Thyroid gland (tissue), 4 donors: ENCODE results near the gene ARNT2. TPM values are rescaled to one million over a fixed set of nuclear protein-coding genes. Genes with fewer than 3 reads are reported as not detected.

Experiments used
- DNase-seq, 2 donors: peaks; one replicate each; pipeline ENCODE4 v3.0.0-alpha.2; 2019
- H3K27ac ChIP-seq, 3 donors: fragments of 200-600 bp; sonication (generic); 1 replicate in 2 of 3; 2 replicates in 1 of 3; pipeline ENCODE4 v1.5.1; 2016 to 2019; ENCODE audit warnings: mild to moderate bottlenecking in 1 of 3, moderate library complexity in 1 of 3
- H3K27me3 ChIP-seq: fragments of 200-600 bp; sonication (generic); one replicate; pipeline ENCODE4 v1.5.1; 2019
- H3K36me3 ChIP-seq, 2 donors: fragments of 200-600 bp; sonication (generic); one replicate each; pipeline ENCODE4 v1.5.1; 2016 to 2019
- H3K4me1 ChIP-seq, 2 donors: fragments of 200-600 bp; sonication (generic); one replicate each; pipeline ENCODE4 v1.5.1; 2017 to 2019
- H3K4me3 ChIP-seq, 3 donors: fragments of 200-600 bp; sonication (generic); replicated peaks in 1 of 3; 1 replicate in 2 of 3; 2 replicates in 1 of 3; pipeline ENCODE4 v1.5.1; 2016; ENCODE audit warnings: mild to moderate bottlenecking in 1 of 3
- H3K9me3 ChIP-seq: fragments of 200-600 bp; sonication (generic); one replicate; pipeline ENCODE4 v1.5.1; 2017
- CTCF ChIP-seq, 6 experiments: fragments of 200-600 bp in 3 of 6; fragments of 450-650 bp in 3 of 6; sonication (generic) in 3 of 6; IDR thresholded peaks; one replicate each; pipeline ENCODE4 v1.5.1; 2016 to 2019; ENCODE audit warnings: antibody characterized with exemption in 6 of 6, mild to moderate bottlenecking in 2 of 6, inconsistent platforms in 1 of 6, moderate library complexity in 1 of 6
- POLR2A ChIP-seq, 2 donors: fragments of 450-650 bp; IDR thresholded peaks; one replicate each; pipeline ENCODE4 v1.6.1; 2017; ENCODE audit warnings: antibody characterized with exemption in 2 of 2, mild to moderate bottlenecking in 2 of 2, moderate library complexity in 1 of 2
- WGBS, 2 donors: methylation state at CpG; one replicate each; pipeline ENCODE4 v1.1.5; 2017; 5-methylcytosine and 5-hydroxymethylcytosine counted together
- intact Hi-C: fragments of 100-400 bp; cut with DNase I; formaldehyde crosslinking; loops from one replicate; pipeline ENCODE4 v1.15.1; 2023
- total RNA-seq, 4 donors: library from RNA; depleted of rRNA; stranded (reverse); fragments of >200 nt; gene quantifications; one replicate each; pipeline ENCODE4 v1.2.3, GENCODE V29; 2016

Gene ARNT2
- total RNA-seq = 10 to 100 TPM in 2 of 4 donors, 1 to 10 TPM in 2; 9.4 to 19.1 (median 13.8) TPM

- Histone ChIP-seq H3K9me3 (no peaks in the 10 kb centered on the region), H3K27ac (peak within 1 kb of the TSS; percentile 3 to 84 (median 67)), H3K27me3 (no peaks in the 10 kb centered on the region), H3K4me1 (peaks cover 13 to 14% of the 10 kb centered on the region in 2 donors), H3K4me3 (peak within 1 kb of the TSS in 2 of 3 donors; percentile 39 to 45), H3K36me3 (no peaks in the 10 kb centered on the region)
- DNase-seq = peak; percentile 43 to 49
- peak in 1 of 2 donors; percentile 46 for TF ChIP-seq POLR2A (IDR thresholded peaks at IDR 0.05)
- no peak for TF ChIP-seq CTCF (IDR thresholded peaks at IDR 0.05)
- intact Hi-C loops = no loop called here
- 0% methylated on average over 1 of the region's 102 CpGs; no CpG with 5 or more reads in 1 of the 2 donors for WGBS, 2 donors
Measured at GRCh38 chr15:80404057-80404760, at the start of gene ARNT2. Gene ARNT2, plus strand, starts transcription at chr15:80404382. Its CDS starts 134 bp downstream, at chr15:80404516.

GRCh38 chr15:80367094-80367493 is 37.1 kb upstream of the ARNT2 start:
- intact Hi-C loops = no loop called here
- no peak for TF ChIP-seq POLR2A (IDR thresholded peaks at IDR 0.05)
- TF ChIP-seq CTCF (IDR thresholded peaks at IDR 0.05) = no peak
- no peaks in the 10 kb centered on the region for H3K9me3 ChIP-seq
- no peaks in the 10 kb centered on the region for H3K4me1 ChIP-seq
- H3K4me3 ChIP-seq = no peak overlapping the region
- H3K27ac ChIP-seq = no peak overlapping the region
- H3K36me3 ChIP-seq = no peaks in the 10 kb centered on the region
- no peaks in the 10 kb centered on the region for H3K27me3 ChIP-seq
- WGBS, 2 donors = 84 to 88% methylated on average over 3 of the region's 3 CpGs
- DNase-seq = no peak

- intact Hi-C loops = no loop called here
- WGBS, 2 donors = 59 to 77% methylated on average over 1 of the region's 1 CpG
- Histone ChIP-seq H3K27ac (no peak overlapping the region), H3K9me3 (no peaks in the 10 kb centered on the region), H3K4me3 (no peak overlapping the region), H3K4me1 (no peaks in the 10 kb centered on the region), H3K27me3 (no peaks in the 10 kb centered on the region), H3K36me3 (no peaks in the 10 kb centered on the region)
- TF ChIP-seq CTCF (IDR thresholded peaks at IDR 0.05) = no peak
- no peak for TF ChIP-seq POLR2A (IDR thresholded peaks at IDR 0.05)
- DNase-seq = no peak
Measured at GRCh38 chr15:80367661-80368060, 36.5 kb upstream of the ARNT2 start.

GRCh38 chr15:80371924-80372323 is 32.3 kb upstream of the ARNT2 start:
- Histone ChIP-seq H3K4me3 (no peak overlapping the region), H3K4me1 (no peaks in the 10 kb centered on the region), H3K27ac (no peak overlapping the region), H3K36me3 (no peaks in the 10 kb centered on the region), H3K9me3 (no peaks in the 10 kb centered on the region), H3K27me3 (no peaks in the 10 kb centered on the region)
- no peak for DNase-seq
- no peak for TF ChIP-seq POLR2A (IDR thresholded peaks at IDR 0.05)
- WGBS, 2 donors = 92 to 93% methylated on average over 2 of the region's 2 CpGs
- intact Hi-C loops = no loop called here

GRCh38 chr15:80374441-80374840 is 29.7 kb upstream of the ARNT2 start:
- H3K36me3 ChIP-seq = no peaks in the 10 kb centered on the region
- H3K27ac ChIP-seq = no peak overlapping the region
- no peak overlapping the region for H3K4me3 ChIP-seq
- H3K27me3 ChIP-seq = no peaks in the 10 kb centered on the region
- H3K4me1 ChIP-seq = no peaks in the 10 kb centered on the region
- TF ChIP-seq CTCF (IDR thresholded peaks at IDR 0.05) (no peak), POLR2A (IDR thresholded peaks at IDR 0.05) (no peak)
- intact Hi-C loops = no loop called here
- no peak for DNase-seq
- 56 to 61% methylated on average over 4 of the region's 4 CpGs for WGBS, 2 donors
- no peaks in the 10 kb centered on the region for H3K9me3 ChIP-seq
